Heart right ventricle (tissue), 16 donors: Measurements from ENCODE around the gene SCARF1. TPM values are rescaled to one million over a fixed set of nuclear protein-coding genes. Genes with fewer than 3 reads are reported as not detected.

ENCODE experiments used
- ATAC-seq, 8 donors: fragments of 200-7000 bp; cut with Tn5 transposase; one replicate each; pipeline ENCODE4 v1.9.1; 2020; ENCODE audit warnings: mild to moderate bottlenecking in 8 of 8, moderate library complexity in 8 of 8, moderate number of reproducible peaks in 1 of 8
- DNase-seq, 2 donors: peaks; one replicate each; pipeline ENCODE4 v3.0.0-alpha.2; 2020
- H3K27ac ChIP-seq, 10 donors: fragments of 200-600 bp; sonication (generic) in 2 of 10; one replicate each; pipeline versions ENCODE4 v1.5.0 to v1.8.0; 2020 to 2022; ENCODE audit warnings: mild to moderate bottlenecking in 3 of 10
- H3K27me3 ChIP-seq, 7 donors: fragments of 200-600 bp; one replicate each; pipeline ENCODE4 v1.8.0; 2021 to 2022; ENCODE audit warnings: mild to moderate bottlenecking in 2 of 7
- H3K36me3 ChIP-seq, 9 donors: fragments of 200-600 bp; sonication (generic) in 1 of 9; one replicate each; pipeline versions ENCODE4 v1.5.0 to v1.8.0; 2020 to 2022; ENCODE audit warnings: mild to moderate bottlenecking in 2 of 9
- H3K4me1 ChIP-seq, 9 donors: fragments of 200-600 bp; sonication (generic) in 1 of 9; one replicate each; pipeline versions ENCODE4 v1.5.0 to v1.8.0; 2020 to 2022; ENCODE audit warnings: mild to moderate bottlenecking in 4 of 9
- H3K4me3 ChIP-seq, 10 donors: fragments of 200-600 bp; sonication (generic) in 2 of 10; one replicate each; pipeline versions ENCODE4 v1.5.0 to v1.8.0; 2020 to 2022; ENCODE audit warnings: mild to moderate bottlenecking in 7 of 10, moderate library complexity in 2 of 10
- H3K9me3 ChIP-seq, 11 donors: fragments of 200-600 bp in 10 of 11; sonication (generic) in 2 of 11; one replicate each; pipeline versions ENCODE4 v1.5.0 to v1.8.0; 2013 to 2022; ENCODE audit warnings: mild to moderate bottlenecking in 2 of 11, control low read depth in 1 of 11, moderate library complexity in 1 of 11
- WGBS, 2 donors: extraction: QIAGEN DNeasy Blood & Tissue Kit; methylation state at CpG; one replicate each; pipeline ENCODE4 v1.1.7; 2013; ENCODE audit warnings: inconsistent platforms in 1 of 2; 5-methylcytosine and 5-hydroxymethylcytosine counted together
- intact Hi-C, 10 donors: fragments of 100-400 bp; cut with DNase I; formaldehyde crosslinking; loops; one replicate each; pipeline versions ENCODE4 v1.11.1 to v1.14.2; 2022
- polyA plus RNA-seq, 2 donors: library from polyadenylated mRNA; stranded (reverse); fragments of 200-250 nt; gene quantifications; one replicate each; pipeline ENCODE4 v1.2.3, GENCODE V29; 2013
- total RNA-seq, 10 donors: library from RNA; stranded (reverse); fragmentation: NEBNext Ultra II Directional in 3 of 10; extraction: Animal tissue kit (Norgen Biotek cat#: 25700) in 3 of 10; gene quantifications; one replicate each; pipeline versions ENCODE4 v1.2.1 to v1.2.4, GENCODE V29; 2021 to 2023
- TF ChIP-seq, protein P1 (sequence below), 9 donors: fragments of 200-600 bp; sonication (generic) in 2 of 9; IDR thresholded peaks; one replicate each; pipeline versions ENCODE4 v1.5.0 to v1.8.0; 2021 to 2022; ENCODE audit warnings: antibody characterized with exemption in 9 of 9, mild to moderate bottlenecking in 5 of 9, moderate library complexity in 1 of 9
- donor health status: Arrhythmogenic right ventricular cardiomyopathy.
- donor health status: ischemic (EF 13 %, LVEDD 7.1; RV severe dilation, severe dysfunction).
- donor health status: healthy with polysubstance abuse.
- donor health status: DM: no; HTN: yes; CAD: no.
- donor health status: DM: no; HTN: no; CAD: no.
- donor health status: ischemic (EF 25% LVEDD 6.9; RV normal size, moderate dysfunction).
- donor health status: ischemic (EF 25% LVEDD 5.7; RV mildly dilated, moderate dysfunction).
- donor health status: healthy.
- donor health status: DM: yes; HTN: yes; CAD: no.
- donor health status: Ischemic cardiomyopathy.
- donor health status: ischemic (EF 35%, LVEDD 5.7; RV mildly dilated, moderate dysfunction).
- donor health status: nonischemic (EF 11% LVEDD 7.7; RV severe dilation, severe dysfunction).
- donor health status: DM: yes; HTN: yes; CAD: no.
- donor health status: PGD.
- donor health status: ischemic (EF 29% LVEDD 5.4; RV normal size, mild dysfunction).
- donor health status: nonischemic (EF 23%, LVEDD 6.1; RV moderate dilation, normal function).

SCARF1 gene
- total and polyA plus RNA-seq, 12 donors = 7.6 to 22.6 (median 13.2) TPM

DNA sequence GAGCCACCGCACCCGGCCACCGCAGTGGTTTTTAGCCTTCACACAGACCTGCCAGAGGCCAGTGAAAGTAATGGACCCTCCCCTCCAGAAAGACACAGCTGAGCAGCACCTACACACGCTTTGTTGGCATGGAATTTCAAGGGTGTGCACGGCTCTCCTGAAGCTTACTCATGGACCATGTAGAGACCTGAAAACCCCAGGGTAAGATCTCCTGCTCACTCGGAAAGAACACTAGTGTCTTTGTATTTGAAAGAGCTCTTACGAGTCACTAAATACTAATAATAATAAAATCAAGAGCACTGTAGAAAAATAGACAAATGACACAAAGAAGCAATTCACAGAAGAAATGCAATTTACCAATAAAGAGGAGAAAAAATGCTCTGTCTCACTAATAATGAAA lies 36.9 kb downstream of the SCARF1 start:
- Histone ChIP-seq H3K27ac (peak overlapping the region in 1 of 10 donors; percentile 89), H3K4me3 (no peak overlapping the region), H3K9me3 (no peaks in the 10 kb centered on the region), H3K36me3 (peaks cover 0 to 46% (median 0%) of the 10 kb centered on the region in 9 donors), H3K27me3 (no peaks in the 10 kb centered on the region), H3K4me1 (peaks cover 0 to 63% (median 8%) of the 10 kb centered on the region in 9 donors)
- DNase-seq = no peak
- intact Hi-C loops = no loop called here
- ATAC-seq = no peak
- TF ChIP-seq, protein P1, sequence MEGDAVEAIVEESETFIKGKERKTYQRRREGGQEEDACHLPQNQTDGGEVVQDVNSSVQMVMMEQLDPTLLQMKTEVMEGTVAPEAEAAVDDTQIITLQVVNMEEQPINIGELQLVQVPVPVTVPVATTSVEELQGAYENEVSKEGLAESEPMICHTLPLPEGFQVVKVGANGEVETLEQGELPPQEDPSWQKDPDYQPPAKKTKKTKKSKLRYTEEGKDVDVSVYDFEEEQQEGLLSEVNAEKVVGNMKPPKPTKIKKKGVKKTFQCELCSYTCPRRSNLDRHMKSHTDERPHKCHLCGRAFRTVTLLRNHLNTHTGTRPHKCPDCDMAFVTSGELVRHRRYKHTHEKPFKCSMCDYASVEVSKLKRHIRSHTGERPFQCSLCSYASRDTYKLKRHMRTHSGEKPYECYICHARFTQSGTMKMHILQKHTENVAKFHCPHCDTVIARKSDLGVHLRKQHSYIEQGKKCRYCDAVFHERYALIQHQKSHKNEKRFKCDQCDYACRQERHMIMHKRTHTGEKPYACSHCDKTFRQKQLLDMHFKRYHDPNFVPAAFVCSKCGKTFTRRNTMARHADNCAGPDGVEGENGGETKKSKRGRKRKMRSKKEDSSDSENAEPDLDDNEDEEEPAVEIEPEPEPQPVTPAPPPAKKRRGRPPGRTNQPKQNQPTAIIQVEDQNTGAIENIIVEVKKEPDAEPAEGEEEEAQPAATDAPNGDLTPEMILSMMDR (IDR thresholded peaks at IDR 0.05) = no peak
- 92 to 97% methylated on average over 7 of the region's 7 CpGs for WGBS, 2 donors

DNA sequence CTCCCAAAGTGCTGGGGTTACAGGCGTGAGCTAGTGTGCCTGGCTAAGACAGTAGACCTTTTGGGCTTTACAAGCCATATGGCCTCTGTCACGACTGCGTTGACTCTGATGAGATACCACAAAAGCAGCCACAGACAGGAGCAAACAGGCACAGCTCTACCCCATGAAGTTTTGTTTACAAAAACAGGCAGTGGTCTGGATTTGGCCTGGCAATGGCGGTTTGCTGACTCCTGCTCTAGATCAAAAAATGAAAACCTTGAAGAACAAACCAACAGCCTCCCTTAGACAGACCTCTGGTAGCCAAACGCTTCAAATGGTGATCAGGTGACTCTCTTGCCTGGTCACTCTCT lies 37.6 kb downstream of the SCARF1 start:
- ATAC-seq = no peak

DNA sequence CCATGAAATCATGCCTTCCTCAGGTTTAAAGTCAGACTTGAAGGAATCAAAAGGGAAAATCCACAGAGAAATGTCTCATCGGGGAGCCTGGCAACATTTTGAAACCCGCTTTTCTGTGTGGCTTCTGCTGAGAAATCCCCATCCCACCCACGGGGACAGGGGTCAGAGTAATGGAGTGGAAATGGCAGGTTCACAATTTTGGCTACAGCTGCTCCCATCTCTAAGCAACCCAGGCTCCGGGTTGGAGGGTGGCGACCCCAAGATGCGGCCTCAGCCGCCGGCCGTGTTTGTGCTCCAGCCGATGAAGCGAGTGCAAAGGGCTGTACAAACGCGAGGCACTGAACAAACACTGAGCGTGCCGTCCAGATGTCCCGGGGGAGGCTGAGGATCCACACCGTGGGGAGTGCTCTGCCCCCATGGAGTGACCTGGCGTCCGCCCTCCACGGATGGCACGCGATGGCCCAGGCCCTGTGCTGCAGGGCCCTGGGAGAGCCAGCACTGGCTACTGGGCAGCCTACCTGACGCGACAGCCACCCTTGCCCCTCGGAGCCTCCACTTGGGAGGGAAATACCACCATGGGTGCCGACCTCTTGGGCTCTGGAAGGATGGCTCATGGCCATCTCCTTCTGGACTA lies 39.1 kb downstream of the SCARF1 start:
- WGBS, 2 donors = 88 to 91% methylated on average over 26 of the region's 26 CpGs
- peak overlapping the region in 7 of 10 donors; percentile 14 to 89 (median 43) for H3K27ac ChIP-seq
- ATAC-seq (peak in 1 of 8 donors; percentile 39), DNase-seq (no peak)
- H3K36me3 ChIP-seq = peaks cover 0 to 41% (median 0%) of the 10 kb centered on the region in 9 donors
- H3K27me3 ChIP-seq = no peaks in the 10 kb centered on the region
- intact Hi-C loops = no loop called here
- H3K9me3 ChIP-seq = peaks cover 0 to 7% (median 0%) of the 10 kb centered on the region in 11 donors
- no peak overlapping the region for H3K4me3 ChIP-seq
- peaks cover 0 to 44% (median 0%) of the 10 kb centered on the region in 9 donors for H3K4me1 ChIP-seq
- TF ChIP-seq, protein P1 (IDR thresholded peaks at IDR 0.05) = no peak

More for the DNA sequence above, 37.6 kb downstream of the SCARF1 start:
- Histone ChIP-seq H3K27me3 (no peaks in the 10 kb centered on the region), H3K27ac (peak overlapping the region in 6 of 10 donors; percentile 6 to 89 (median 32)), H3K9me3 (no peaks in the 10 kb centered on the region), H3K36me3 (peaks cover 0 to 43% (median 0%) of the 10 kb centered on the region in 9 donors), H3K4me3 (no peak overlapping the region), H3K4me1 (peaks cover 0 to 59% (median 8%) of the 10 kb centered on the region in 9 donors)
- intact Hi-C loops = no loop called here
- TF ChIP-seq, protein P1 (IDR thresholded peaks at IDR 0.05) = no peak
- WGBS, 2 donors = 88 to 93% methylated on average over 5 of the region's 5 CpGs
- no peak for DNase-seq

DNA sequence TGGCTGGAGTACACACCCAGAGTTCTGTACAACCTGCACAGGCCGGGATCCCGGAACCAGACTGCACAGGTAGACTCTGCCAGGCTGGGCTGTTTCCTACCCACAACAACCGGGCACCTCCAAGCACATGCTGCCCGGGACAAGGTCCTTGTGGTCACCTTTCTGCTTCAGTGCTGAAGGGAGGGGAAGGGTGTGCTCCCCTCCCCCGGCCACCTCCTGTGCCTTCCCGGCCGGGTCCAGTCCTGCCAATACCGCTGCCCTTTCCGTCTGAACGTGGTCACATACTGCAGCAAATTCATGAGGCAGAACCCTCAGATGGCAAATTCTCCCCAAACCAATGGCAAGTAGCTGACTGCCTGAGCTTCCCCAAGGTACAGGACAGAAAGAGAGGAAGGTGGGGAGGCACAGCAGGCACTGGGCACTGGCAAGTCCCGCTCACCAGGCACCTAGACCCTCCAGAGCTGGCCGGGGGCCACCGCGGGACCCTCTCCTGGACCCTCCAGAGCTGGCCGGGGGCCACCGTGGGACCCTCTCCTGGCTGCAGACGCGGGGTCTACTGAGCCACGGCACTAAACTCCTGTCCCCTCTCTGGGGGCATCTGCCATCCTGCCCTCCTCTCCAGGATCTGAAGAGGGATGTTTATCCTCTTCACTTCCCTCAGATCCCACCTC lies 39.7 kb downstream of the SCARF1 start:
- no peak overlapping the region for H3K27ac ChIP-seq
- WGBS, 2 donors = 91 to 93% methylated on average over 19 of the region's 19 CpGs
- no peak for DNase-seq
- H3K9me3 ChIP-seq = peaks cover 0 to 7% (median 0%) of the 10 kb centered on the region in 11 donors
- peaks cover 0 to 40% (median 0%) of the 10 kb centered on the region in 9 donors for H3K36me3 ChIP-seq
- peak in 1 of 8 donors; percentile 7 for ATAC-seq
- no peaks in the 10 kb centered on the region for H3K27me3 ChIP-seq
- H3K4me1 ChIP-seq = peaks cover 0 to 39% (median 0%) of the 10 kb centered on the region in 9 donors
- intact Hi-C loops = no loop called here
- no peak overlapping the region for H3K4me3 ChIP-seq
- TF ChIP-seq, protein P1 (IDR thresholded peaks at IDR 0.05) = no peak
